K562 (cell line): ENCODE results near the gene USP32. TPM values are rescaled to one million over a fixed set of nuclear protein-coding genes. Genes with fewer than 3 reads are reported as not detected.

Source experiments
- ATAC-seq: fragments of 200-7000 bp; cut with Tn5 transposase; 3 replicates; pipeline ENCODE4 v1.9.1; 2020; ENCODE audit warnings: moderate library complexity
- BruUV-seq: library from RNA; stranded (reverse); fragments of 400-500 nt; replicated peaks from 2 replicates; lab custom pipeline; 2021; lab: Mats Ljungman, UMichigan
- CTCF ChIA-PET: fragments of 300-600 bp; formaldehyde crosslinking; extraction: SDS; loops from one replicate; lab custom pipeline; 2021; ENCODE audit warnings: low intra/inter-chr PET ratio; lab: Yijun Ruan, JAX
- POLR2A ChIA-PET: fragments of 300-600, 350-650 bp; sonication (Branson Sonifier 250); formaldehyde crosslinking; extraction: SDS; loops from one replicate; lab custom pipeline; 2021; ENCODE audit warnings: antibody characterized with exemption, inconsistent platforms; lab: Yijun Ruan, JAX
- DNase-seq, 4 experiments: peaks; one replicate each; pipeline versions ENCODE4 v3.0.0 to v3.0.0-alpha.2; 2011 to 2018; ENCODE audit warnings: low spot score in 3 of 4, mixed read lengths in 3 of 4; ENCODE audit errors: extremely low read depth in 1 of 4
- FAIRE-seq: peaks from 2 replicates; lab custom pipeline; 2011; peaks lifted over from hg19 to GRCh38; lab: Jason Lieb, UNC
- H2AFZ ChIP-seq: 2 replicates; pipeline ENCODE4 v1.6.0; 2011; ENCODE audit warnings: low read depth, low read length, control low read depth, inconsistent platforms
- H3K27ac ChIP-seq: fragments of 200-600 bp; 3 replicates; pipeline ENCODE4 v1.8.0; 2011; ENCODE audit warnings: low read depth, mild to moderate bottlenecking, control low read depth, inconsistent platforms, low read length, moderate library complexity, mixed read lengths; ENCODE audit errors: extremely low read depth
- H3K27me3 ChIP-seq, 2 experiments: fragments of 300-600 bp in 1 of 2; 2 replicates in 1 of 2; 3 replicates in 1 of 2; pipeline versions ENCODE4 v1.6.0 to v1.8.0; 2011; ENCODE audit warnings: inconsistent platforms in 2 of 2, low read length in 2 of 2, mild to moderate bottlenecking in 1 of 2, mixed read lengths in 1 of 2, moderate library complexity in 1 of 2; ENCODE audit not compliant: control insufficient read depth in 2 of 2, insufficient read depth in 2 of 2
- H3K36me3 ChIP-seq: fragments of 300-600 bp; 3 replicates; pipeline ENCODE4 v1.8.0; 2011; ENCODE audit warnings: mild to moderate bottlenecking, low read length, inconsistent platforms; ENCODE audit not compliant: control insufficient read depth, insufficient read depth
- H3K4me1 ChIP-seq, 2 experiments: fragments of 200-600 bp in 1 of 2; replicated peaks in 1 of 2; 2 replicates in 1 of 2; 3 replicates in 1 of 2; pipeline versions ENCODE4 v1.5.1 to v1.8.0; 2011; ENCODE audit warnings: inconsistent platforms in 2 of 2, low read length in 2 of 2, mild to moderate bottlenecking in 1 of 2, mixed read lengths in 1 of 2, moderate library complexity in 1 of 2; ENCODE audit not compliant: control insufficient read depth in 2 of 2, insufficient read depth in 2 of 2
- H3K4me2 ChIP-seq: 2 replicates; pipeline ENCODE4 v1.6.1; 2011; ENCODE audit warnings: low read length, control low read depth, inconsistent platforms, mixed read lengths; ENCODE audit not compliant: insufficient read depth
- H3K4me3 ChIP-seq: fragments of 200-600 bp; sonication (generic), shearing (Covaris generic); 2 replicates; pipeline ENCODE4 v1.5.1; 2016; ENCODE audit warnings: control low read depth, inconsistent platforms
- H3K79me2 ChIP-seq: fragments of 200-600 bp; 3 replicates; pipeline ENCODE4 v1.8.0; 2011; ENCODE audit warnings: low read length, inconsistent platforms; ENCODE audit not compliant: control insufficient read depth, insufficient read depth
- H3K9ac ChIP-seq, 2 experiments: 2 replicates each; pipeline versions ENCODE4 v1.6.0 to v1.6.1; 2011; ENCODE audit warnings: low read depth in 2 of 2, low read length in 2 of 2, control low read depth in 1 of 2, inconsistent platforms in 1 of 2, mild to moderate bottlenecking in 1 of 2, mixed read lengths in 1 of 2; ENCODE audit not compliant: insufficient read depth in 1 of 2
- H3K9me1 ChIP-seq: one replicate; pipeline ENCODE4 v1.6.0; 2011; ENCODE audit warnings: inconsistent platforms, mild to moderate bottlenecking, low read length, moderate library complexity; ENCODE audit not compliant: control insufficient read depth, insufficient read depth
- H3K9me3 ChIP-seq: replicated peaks from 2 replicates; pipeline ENCODE4 v1.5.1; 2011; ENCODE audit warnings: low read depth, low read length, inconsistent platforms; ENCODE audit not compliant: control insufficient read depth, insufficient read depth
- H4K20me1 ChIP-seq: replicated peaks from 2 replicates; pipeline ENCODE4 v1.6.1; 2011; ENCODE audit warnings: low read length, inconsistent platforms, mixed read lengths; ENCODE audit not compliant: control insufficient read depth, insufficient read depth
- AFF4 ChIP-seq: sonication (generic); formaldehyde crosslinking; IDR thresholded peaks from 2 replicates; pipeline ENCODE4 v1.8.0; 2023; ENCODE audit warnings: mild to moderate bottlenecking, missing genetic modification reagents
- CBX2 ChIP-seq: fragments of 200-600 bp; sonication (generic); IDR thresholded peaks from one replicate; pipeline ENCODE4 v1.6.1; 2012; ENCODE audit warnings: mild to moderate bottlenecking, low read length, inconsistent platforms; ENCODE audit not compliant: insufficient read depth, poor library complexity, severe bottlenecking
- PHTF2 ChIP-seq: fragments of 250-450 bp; sonication (Bioruptor Pico); IDR thresholded peaks from 2 replicates; pipeline ENCODE4 v1.5.0; 2021; ENCODE audit warnings: mild to moderate bottlenecking
- PPARD ChIP-seq: fragments of 250-450 bp; sonication (Bioruptor Pico); IDR thresholded peaks from 2 replicates; pipeline ENCODE4 v1.8.0; 2022; ENCODE audit warnings: inconsistent platforms, mild to moderate bottlenecking, moderate library complexity
- TEAD4 ChIP-seq, 2 experiments: sonication (generic) in 1 of 2; formaldehyde crosslinking in 1 of 2; IDR thresholded peaks; 2 replicates each; pipeline versions ENCODE4 v1.6.1 to v1.8.0; 2012 to 2022; ENCODE audit warnings: borderline replicate concordance in 1 of 2, inconsistent platforms in 1 of 2, low read length in 1 of 2, mild to moderate bottlenecking in 1 of 2, missing genetic modification reagents in 1 of 2
- ZBTB34 ChIP-seq: fragments of 250-450 bp; sonication (Bioruptor Pico); IDR thresholded peaks from 2 replicates; pipeline ENCODE4 v1.8.0; 2021; ENCODE audit warnings: mild to moderate bottlenecking, moderate library complexity
- WGBS: fragments of 100-300 bp; shearing (Covaris generic); methylation state at CpG from one replicate; pipeline ENCODE4 v1.1.6; 2016; ENCODE audit warnings: low coverage, mixed read lengths; ENCODE audit not compliant: insufficient coverage; ENCODE audit errors: missing lambda C conversion rate; 5-methylcytosine and 5-hydroxymethylcytosine counted together
- in situ Hi-C: fragments of 300-500 bp; cut with MboI; formaldehyde crosslinking; loops from 4 replicates; pipeline ENCODE4 v1.15.0; 2018; ENCODE audit warnings: inconsistent platforms, mixed read lengths
- intact Hi-C: fragments of 100-400 bp; cut with micrococcal nuclease; formaldehyde crosslinking; loops from 2 replicates; pipeline ENCODE4 v1.14.2; 2022
- polyA plus RNA-seq, 8 experiments: library from polyadenylated mRNA; depleted of rRNA in 4 of 8; stranded (reverse) in 5 of 8; unstranded in 3 of 8; fragments of >200 nt; fragmentation: Nextera tagmentation in 2 of 8; fragmentation: Illumina TruSeq in 1 of 8; extraction: Ambion mirVana in 2 of 8; extraction: Trizol in 1 of 8; gene quantifications; 2 replicates each; pipeline versions ENCODE4 v1.2.1 to v1.2.3, GENCODE V29; 2011 to 2014; ENCODE audit warnings: inconsistent platforms in 1 of 8, missing spikeins in 1 of 8
- total RNA-seq, 7 experiments: library from RNA; depleted of rRNA in 6 of 7; stranded (reverse); fragments of >200 nt in 6 of 7; fragmentation: Illumina TruSeq in 2 of 7; extraction: Trizol in 2 of 7; gene quantifications; 2 replicates each; pipeline versions ENCODE4 v1.2.1 to v1.2.3, GENCODE V29; 2011 to 2021; ENCODE audit warnings: low replicate concordance in 1 of 7

The USP32 gene
- total and polyA plus RNA-seq, 9 of the 15 experiments (the other 6 are each of a cell fraction or from before 2014, with no cell fraction given), result 18.0 to 69.3 (median 47.1) TPM

GRCh38 chr17:60436676-60437075 is 44.7 kb upstream of the USP32 start:
- no peak for FAIRE-seq
- TF ChIP-seq PHTF2 (CRISPR knock-in tag) (no peak), AFF4 (CRISPR knock-in tag) (no peak), PPARD (no peak), TEAD4 (IDR thresholded peaks at IDR 0.05; ENCODE audit: low read length) (no peak), TEAD4 (CRISPR knock-in tag; IDR thresholded peaks at IDR 0.05; ENCODE audit: borderline replicate concordance) (no peak), ZBTB34 (CRISPR knock-in tag) (no peak), CBX2 (no peak)
- TF ChIP-seq, all 486 proteins: peak for 0
- no TSS peak for BruUV-seq
- ATAC-seq (no peak), DNase-seq (no peak)
- H3K36me3 ChIP-seq, result no peaks in the 10 kb centered on the region
- no peaks in the 10 kb centered on the region for H3K27me3 ChIP-seq
- 57% methylated on average over 5 of the region's 5 CpGs for WGBS
- POLR2A ChIA-PET, result no interaction called here
- no peak overlapping the region for H2AFZ ChIP-seq
- no peaks in the 10 kb centered on the region for H3K9me1 ChIP-seq
- in situ Hi-C loops (no loop called here), intact Hi-C loops (loop anchor here (1.0 to 5.0 kb wide), 4 partner anchors 122 to 293 kb away; no protein-coding TSS in a partner anchor)
- CTCF ChIA-PET, result interaction anchor here (1.5 to 1.6 kb wide), 2 partner anchors 206 to 294 kb away, joined by 7 to 14 read pairs; no protein-coding TSS in a partner anchor
- no peak overlapping the region for H3K27ac ChIP-seq
- H3K79me2 ChIP-seq, result no peaks in the 10 kb centered on the region
- no peak overlapping the region for H3K4me3 ChIP-seq
- H3K9me3 ChIP-seq, result peaks cover 9% of the 10 kb centered on the region; the same call in 1 of the 2 replicates
- H4K20me1 ChIP-seq, result no peaks in the 10 kb centered on the region
- H3K9ac ChIP-seq, result no peak overlapping the region
- H3K4me1 ChIP-seq, result peaks cover 3% of the 10 kb centered on the region in 2 experiments; a peak in 3 of 5 replicates
- no peak overlapping the region for H3K4me2 ChIP-seq
